NCI-H82 (cell line): ENCODE results near the gene COL5A1.
A peak's percentile ranks its signal among the peaks of the same experiment; 100 is the strongest.

ENCODE experiments used
- DNase-seq: peaks from one replicate; lab custom pipeline; 2025; lab: John Stamatoyannopoulos, UW

The COL5A1 gene

DNA sequence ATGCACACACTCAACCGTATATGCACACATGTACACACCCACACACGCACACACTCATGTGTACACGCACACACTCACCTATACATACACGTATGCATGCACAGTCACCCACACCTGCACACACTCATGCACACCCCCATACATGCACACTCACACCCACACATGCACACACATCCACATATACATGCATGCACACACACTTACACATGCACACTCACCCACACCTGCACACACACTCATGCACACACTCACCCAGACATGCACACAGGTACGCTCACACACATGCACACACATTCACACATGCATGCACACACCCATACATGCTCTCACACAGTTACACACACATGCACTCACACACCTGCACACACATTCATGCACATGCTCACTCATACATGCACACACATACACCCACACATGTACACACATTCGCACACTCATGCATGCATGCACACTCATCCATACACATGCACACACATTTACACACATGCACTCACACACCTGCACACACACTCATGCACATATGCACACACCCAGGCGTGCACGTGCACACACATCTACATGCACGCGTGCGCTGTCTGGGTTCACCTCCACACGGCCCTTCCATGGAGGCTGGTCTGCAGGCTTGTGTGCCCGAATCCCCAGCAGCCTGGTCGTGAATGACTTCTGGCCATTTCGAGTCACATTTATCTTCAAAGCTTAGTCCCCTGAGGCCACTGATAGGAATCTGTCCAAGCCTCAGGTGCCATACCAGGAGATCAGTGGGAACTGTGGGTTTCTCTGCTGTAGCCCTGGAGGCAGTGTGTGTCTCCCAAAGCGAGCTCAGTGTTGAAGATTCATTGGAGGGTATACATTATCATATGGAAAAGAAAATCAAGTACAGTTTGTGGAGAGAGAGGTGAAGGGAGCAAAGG, 103.0 kb downstream of the COL5A1 start:
- DNase-seq, result no peak

DNA sequence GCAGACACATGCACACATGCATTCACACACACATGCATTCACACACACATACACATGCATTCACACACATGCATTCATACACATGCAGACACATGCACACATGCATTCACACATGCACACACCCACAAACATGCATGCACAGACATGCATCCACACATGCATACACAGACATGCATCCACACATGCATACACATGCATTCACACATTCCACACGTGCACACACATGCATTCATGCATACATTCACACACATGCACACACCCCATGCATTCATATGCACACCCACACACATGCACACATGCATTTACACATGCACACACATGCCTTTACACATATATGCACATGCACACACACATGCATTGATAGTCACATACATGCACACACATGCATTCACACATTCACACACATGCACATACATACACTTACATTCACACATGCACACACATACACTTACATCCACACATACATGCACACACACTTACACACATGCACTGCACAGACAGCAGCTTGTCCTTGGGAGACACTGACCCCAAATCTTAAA, 106.4 kb downstream of the COL5A1 start:
- DNase-seq, result no peak

DNA sequence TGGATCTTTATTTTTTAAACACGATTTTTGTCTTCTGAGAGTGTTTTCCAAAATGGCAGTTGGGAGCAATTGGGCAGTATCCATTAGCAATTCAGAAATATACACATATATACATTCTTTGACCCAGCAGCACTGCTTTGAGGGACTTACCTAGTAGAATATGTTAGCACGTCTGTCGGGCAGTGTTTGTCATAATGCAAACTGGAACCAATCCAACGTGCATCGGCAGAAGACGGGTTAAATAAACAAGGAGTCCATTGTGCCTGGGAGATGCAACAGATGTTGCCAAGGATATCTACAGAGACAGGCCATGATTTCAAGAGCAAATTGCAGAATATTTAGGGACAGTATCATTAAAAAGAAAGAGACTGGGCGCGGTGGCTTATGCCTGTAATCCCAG, 107.0 kb downstream of the COL5A1 start:
- DNase-seq, result no peak

DNA sequence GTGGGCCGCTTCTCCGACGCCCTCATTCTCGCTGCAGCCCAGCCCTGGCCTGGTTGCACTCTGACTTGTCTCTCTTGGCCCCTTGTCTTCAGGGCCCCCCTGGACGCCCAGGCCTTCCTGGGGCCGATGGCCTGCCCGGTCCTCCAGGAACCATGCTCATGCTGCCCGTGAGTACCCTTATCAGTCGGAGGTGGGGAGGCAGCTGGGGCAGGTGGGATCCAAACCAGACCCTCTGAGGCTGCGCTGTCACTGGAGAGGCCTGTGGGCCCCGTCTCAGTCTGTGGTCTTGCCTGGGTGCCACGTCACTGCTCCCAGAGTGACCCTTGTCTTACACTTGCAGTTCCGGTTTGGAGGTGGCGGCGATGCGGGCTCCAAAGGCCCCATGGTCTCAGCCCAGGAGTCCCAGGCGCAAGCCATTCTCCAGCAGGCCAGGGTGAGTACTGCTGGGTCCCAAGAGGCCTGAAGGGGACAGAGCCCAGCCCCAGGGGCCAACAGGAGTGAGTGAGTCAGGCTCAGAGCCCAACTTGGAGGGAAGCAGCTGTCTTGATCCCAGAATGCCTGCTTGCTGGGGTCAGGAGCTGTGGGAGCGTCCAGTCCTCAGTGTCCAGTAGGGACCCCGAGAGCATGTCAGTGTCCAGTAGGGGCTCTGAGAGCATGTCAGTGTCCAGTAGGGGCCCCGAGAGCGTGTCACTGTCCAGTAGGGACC, 109.0 kb downstream of the COL5A1 start:
- no peak for DNase-seq

DNA sequence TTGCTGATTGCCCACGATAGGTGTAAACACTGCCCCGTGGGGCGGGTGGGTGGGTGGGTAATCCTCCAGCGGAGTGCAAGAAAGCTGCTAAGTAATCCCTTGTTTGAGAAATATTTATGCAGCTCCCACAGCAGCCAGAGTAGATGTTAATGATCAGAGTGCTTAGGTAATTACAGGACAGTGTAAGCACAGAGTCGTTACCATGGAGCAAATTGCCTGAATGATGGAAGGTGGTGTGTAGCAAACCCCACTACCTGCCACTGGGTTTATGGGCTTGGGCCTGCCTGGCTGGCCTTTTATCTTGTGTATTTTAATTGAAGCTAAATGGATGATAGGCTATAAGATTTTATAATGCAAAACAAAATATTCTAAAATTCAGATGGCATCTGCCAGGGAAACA, 110.0 kb downstream of the COL5A1 start:
- DNase-seq, result peak; percentile 60

DNA sequence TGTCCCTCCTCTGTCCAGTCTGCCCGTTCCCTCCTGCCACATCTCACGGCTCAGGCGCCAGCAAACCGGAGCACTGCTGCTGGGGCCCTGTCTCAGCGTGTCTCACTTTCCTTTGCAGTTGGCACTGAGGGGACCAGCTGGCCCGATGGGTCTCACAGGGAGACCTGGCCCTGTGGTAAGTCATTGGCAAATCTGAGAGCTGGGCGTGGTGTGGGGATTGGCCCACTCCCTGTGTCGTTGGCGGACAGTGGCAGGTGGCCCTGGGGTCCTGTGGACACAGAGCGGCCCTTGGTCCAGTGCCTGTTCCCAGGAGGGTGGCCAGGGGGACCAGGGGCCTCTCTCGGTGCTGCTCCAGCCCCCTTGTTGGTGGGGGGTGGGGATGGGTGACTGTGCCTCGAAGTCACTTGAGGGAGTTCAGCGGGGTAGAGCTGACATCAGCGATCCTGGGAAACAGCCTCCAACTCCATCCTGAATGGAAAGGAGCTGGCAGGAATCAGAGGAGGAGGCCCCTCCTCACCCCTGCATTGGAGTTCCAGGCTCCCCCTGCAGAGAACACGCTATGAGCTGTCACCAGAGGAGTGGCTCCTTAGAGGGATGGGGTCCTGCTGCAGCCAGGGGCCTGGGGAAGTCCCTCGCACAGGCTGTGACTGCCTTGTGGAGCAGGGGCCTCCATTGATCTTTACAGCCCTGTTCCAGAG, 111.0 kb downstream of the COL5A1 start:
- no peak for DNase-seq

DNA sequence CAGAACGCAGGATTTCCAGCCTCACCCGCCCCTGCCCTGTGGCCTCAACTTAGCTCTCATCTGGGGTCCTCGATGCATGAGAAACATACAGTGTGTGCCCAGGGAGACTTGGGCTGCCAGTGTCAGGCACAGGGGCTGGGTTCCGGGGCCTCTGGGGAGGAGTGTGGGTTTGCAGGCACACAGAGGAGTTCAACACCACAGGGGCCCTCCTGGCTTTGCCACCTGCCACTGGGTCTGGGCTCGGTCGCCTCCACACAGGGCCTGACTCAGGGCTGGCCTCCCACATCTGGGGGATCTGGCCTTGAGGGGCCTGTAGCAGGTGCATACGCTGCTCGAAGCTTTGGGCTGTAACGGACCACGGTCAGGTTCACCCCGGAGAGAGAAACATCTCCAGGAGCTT, 111.6 kb downstream of the COL5A1 start:
- no peak for DNase-seq

DNA sequence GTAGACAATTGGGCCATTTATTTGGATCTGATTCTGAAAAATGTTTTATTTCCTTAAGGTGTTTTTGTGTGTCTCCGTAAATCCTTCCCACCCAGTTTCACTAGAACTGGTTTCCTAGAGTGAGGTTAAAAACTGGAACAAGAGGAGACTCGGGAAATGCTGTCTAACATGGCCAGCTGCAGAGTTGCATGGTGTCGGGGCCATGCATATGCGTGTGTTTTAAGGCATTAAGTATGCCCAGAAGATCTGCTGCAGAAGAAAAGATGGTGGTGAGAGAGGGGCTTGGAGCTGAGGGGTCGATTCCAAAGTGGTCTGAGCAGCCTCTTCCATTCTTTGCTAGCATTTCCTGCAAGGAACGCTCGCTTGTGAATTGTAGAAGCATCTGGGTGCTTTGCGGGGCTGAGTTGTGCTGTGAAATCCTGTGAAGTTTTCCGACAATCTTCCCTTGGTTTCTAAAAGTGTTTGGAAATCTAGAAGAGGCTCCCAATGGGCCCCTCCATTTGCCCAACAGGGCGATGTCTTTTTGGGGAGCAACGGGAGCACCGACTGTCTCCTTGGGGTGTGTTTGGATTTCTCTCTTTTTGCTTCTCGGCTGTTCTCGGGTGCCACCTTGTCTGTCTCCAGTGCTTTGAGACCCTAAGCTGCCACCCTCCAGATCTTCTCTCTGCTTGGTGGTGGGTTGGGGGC, 113.8 kb downstream of the COL5A1 start:
- no peak for DNase-seq

DNA sequence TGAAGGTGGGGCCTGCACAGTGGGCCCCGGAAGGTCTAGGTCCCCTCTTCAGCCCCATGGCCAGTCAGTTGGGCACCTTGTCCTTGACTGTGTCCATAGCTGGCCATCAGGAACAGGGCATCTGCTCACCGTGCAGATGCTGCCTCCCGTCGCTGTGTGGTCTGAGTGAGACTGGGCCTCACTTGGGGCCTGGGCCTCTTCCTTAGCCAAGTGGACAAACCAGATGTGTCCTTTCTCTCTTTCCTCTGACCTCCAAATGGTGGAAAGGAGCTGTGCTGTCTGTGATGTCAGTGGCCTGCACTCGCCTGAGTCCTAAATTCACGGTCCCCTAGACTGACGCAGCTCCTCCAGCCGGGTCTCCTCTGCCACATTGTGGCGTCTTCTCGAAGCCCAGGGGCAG, 114.5 kb downstream of the COL5A1 start:
- no peak for DNase-seq

DNA sequence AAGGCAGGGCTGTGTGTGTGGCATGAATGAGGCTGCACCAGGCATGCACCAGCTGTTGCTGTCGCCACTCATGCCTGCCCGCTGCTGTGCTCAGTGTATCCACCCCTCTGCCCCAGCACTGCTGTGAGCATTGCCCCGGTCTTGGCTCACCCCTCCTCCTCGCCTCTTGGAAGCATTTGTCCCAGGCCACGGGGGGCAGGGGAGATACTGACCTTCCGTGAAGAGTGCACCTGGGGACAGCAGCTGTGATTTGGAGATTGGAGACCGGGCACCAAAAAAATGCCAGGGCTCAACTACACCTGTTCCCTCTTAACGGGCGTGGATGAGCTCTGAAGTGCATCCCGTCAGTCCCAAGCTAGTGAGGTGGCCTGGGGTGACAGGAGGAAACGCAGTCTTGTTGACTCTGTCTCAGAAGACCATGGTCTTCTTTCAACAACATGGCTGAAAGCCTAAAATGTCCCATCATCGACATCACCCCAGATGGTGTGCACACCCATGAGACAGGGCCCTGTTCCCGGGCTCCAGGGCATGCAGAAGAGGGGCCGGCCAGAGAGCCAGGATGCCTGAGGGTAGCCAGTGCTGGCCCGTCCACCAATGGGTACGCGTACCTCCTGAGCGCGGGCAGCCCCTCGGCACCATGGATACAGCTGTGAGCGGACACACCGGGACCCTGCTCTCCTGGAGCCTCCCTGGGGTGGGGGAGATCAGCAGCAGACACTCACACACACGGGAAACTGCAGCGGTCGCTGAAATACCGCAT, 115.8 kb downstream of the COL5A1 start:
- no peak for DNase-seq

DNA sequence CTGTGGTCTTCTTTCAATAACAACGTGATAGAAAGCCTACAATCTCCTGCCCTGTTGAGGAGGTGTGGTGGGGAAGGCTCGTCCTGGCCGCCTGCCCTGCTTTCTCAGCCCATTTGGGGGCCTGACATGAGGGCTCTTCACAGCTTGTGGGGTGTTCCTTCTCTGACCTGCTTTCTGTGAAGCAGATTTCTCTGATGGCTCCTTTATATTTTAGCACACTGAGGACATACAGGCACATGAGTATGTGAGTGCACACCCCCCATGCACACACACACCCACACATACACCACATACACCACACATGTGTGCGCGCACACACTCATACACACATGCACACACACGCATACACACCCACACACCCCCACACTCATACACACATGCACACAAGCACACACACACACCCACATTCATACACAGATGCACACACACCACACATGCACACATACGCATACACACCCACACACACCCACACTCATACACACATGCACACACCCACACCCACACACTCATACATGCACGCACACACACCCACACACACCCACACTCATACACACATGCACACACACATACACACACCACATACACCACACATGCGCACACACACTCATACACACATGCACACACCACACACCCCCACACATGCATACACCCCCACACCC, 117.5 kb downstream of the COL5A1 start:
- no peak for DNase-seq

DNA sequence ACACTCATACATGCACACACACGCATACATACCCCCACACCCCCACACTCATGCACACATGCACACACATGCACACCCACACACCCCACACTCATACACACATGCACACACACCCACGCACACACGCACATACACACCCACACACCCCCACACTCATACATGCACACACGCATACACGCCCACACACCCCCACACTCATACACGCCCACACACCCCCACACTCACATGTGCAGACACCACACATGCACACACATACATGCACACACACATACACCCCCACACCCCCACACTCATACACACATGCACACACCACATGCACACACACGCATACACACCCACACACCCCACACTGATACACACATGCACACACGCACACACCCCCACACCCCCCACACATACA, 118.3 kb downstream of the COL5A1 start:
- DNase-seq, result no peak

DNA sequence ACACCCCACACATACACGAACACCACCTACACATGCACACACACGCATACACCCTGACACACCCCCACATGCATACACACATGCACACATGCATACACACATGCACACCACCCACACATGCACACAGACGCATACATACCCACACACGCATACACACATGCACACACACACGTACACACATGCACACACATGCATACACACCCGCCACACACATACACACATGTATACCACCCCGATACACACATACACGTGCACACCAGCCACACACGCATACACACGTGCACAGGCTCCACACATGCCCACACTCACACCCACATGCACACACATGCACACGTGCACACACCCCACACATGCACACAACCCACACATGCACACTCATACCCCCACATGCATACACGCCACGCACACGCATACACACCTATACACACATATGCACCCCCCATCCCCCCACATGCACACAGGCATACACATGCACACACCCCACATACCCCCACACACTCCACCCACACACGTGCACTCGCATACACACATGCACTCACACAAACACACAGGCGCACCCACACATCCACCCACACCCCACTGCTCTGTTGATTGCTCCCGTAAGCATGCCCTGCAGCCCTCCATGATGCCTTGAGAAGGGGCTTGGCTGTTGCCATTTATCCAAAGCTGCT, 119.3 kb downstream of the COL5A1 start:
- DNase-seq, result no peak

DNA sequence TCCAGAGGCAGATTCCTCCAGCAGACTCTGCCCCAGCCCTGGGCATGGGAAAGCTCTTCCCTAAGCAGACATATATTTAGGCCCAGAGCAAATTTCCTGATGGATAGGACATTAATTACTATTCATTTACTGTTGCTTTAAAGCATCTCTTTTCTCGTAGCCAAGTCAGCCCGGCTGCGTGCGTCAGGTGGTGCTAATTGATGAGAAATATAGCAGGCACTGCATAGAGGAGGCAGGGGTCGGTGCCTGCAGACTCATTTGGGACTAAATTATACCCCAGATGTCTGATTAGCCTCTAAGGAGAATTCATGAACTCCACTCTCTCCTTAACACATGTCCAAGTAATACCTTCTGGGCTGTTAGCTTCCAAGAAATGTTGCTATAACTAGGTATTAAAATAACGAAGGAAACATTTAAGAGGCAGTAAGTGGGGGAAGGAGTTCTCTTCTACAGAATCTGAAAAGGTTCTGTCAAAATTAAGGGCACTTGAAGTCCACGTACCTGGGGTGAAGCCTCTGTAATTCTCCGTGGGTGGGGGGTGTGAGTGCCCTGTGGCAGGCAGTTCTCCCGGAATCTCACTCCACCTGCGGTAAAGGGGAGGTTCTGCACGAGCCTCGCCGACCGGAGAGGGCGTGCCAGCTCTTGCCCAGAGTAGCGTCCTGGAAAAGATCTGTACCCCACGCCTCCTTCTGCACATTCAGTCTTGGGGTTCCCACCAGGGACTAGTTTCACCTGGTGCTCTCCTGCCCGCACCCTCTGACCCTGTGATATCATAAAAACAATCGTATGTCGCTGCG, 123.1 kb downstream of the COL5A1 start:
- no peak for DNase-seq

DNA sequence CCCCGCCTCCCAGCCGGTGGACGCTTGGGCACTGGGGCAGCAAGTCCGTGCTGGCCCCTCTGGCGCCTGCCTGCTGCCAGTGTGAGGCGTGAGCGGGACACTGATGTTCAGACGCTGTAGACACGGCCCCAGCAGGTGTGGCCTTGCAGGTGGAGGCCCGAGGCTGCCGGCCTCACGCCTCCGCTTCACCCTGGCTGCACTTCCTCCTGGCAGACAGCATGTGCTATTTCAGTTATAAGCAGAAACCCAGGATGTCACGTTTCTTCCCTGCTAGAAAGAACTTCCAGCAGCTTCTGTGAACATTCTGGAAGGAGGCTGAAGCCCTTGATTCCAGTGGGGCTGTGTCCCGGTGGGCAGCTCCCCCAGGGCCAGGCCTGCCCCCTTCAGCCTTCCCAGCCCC, 124.2 kb downstream of the COL5A1 start:
- no peak for DNase-seq

DNA sequence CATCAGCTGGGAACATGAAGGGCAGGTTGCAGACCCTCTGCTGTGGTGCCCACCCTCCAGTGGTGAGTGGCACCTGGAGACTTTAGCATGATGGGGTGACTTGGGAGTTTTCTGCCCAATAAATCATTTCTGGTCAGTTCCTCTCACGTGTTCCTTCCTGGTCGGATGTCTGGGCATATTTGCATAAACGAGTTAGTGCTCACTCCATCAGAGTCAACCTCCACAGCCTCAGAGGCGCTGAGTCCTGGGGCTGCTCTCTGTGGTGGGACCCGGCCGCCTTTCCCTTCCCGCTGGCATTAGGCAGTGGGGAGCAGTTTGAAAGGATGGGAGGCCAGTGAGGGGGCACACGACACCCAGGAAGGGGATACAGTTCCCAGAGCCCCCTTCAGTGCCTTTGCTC, 125.0 kb downstream of the COL5A1 start:
- no peak for DNase-seq

DNA sequence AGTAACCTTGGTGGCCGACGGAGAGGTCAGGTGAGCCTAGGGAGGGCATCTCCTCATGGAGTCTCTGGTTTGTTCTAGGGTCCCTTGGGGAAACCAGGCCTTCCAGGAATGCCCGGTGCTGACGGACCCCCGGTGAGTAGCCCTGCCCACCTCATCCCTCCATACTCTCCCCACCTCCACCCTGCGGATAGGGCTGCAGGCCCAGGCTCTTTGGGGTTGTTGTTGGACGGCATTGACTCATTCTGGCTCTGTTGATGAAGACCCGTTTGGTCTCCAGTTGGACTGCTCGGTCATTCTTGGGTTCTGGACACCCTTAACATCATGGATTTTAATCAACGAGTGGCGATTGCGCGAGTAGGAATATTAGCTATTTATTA, 126.7 kb downstream of the COL5A1 start:
- DNase-seq, result no peak

DNA sequence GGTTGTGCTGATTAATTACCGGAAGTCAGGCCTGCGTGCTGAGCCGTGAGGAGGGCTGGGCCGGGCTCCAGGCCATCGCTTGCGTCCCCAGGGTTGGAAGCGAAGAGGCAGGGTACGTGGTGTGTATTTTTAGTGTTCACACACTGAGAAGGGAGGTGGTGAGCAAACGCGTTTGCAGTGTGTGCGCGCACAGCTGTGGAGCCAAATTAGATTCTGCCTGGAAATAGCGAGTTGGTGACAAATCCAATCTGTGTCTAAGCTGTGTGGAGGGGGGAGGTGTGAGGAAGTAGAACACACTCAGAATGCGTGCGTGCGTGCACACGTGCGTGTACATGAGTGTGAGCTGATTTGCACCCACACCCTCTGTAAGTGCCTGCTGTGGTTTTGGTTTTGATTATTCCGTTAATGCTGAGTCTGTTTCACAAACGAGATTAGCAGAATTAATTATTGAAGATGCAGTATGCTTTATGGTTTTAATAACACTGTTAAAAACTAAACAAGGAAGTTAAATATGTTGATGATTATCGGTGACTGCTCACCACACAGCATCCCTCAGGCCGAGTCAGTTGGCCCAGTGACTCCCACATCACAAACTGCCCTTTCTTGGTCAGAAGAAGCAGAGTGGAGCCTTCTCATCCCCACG, 127.2 kb downstream of the COL5A1 start:
- peak; percentile 63 for DNase-seq
